ENCODE results near the gene CLDN4.

DNA sequence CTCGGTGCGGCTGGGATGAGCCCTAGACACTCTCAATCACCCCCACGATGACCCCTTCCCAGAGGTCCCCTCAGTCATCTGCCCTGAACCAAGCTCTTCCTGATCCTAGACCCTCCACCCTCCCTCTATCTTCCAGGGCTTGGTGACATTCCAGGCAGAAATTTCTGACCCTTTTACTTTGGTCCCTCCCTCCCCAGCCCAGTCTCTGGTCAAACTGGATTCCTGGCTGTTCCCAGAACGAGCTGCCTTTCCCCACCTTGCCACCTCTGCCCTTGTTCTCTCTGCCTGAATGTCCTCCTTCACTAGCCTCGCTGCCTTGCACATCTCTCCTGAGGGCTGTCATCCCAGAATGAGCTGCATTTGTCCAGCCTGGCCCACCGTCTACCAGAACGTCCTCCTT, 1.3 kb upstream of the CLDN4 start:
- TF ChIP-seq, protein P1, sequence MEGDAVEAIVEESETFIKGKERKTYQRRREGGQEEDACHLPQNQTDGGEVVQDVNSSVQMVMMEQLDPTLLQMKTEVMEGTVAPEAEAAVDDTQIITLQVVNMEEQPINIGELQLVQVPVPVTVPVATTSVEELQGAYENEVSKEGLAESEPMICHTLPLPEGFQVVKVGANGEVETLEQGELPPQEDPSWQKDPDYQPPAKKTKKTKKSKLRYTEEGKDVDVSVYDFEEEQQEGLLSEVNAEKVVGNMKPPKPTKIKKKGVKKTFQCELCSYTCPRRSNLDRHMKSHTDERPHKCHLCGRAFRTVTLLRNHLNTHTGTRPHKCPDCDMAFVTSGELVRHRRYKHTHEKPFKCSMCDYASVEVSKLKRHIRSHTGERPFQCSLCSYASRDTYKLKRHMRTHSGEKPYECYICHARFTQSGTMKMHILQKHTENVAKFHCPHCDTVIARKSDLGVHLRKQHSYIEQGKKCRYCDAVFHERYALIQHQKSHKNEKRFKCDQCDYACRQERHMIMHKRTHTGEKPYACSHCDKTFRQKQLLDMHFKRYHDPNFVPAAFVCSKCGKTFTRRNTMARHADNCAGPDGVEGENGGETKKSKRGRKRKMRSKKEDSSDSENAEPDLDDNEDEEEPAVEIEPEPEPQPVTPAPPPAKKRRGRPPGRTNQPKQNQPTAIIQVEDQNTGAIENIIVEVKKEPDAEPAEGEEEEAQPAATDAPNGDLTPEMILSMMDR (IDR thresholded peaks at IDR 0.05; ENCODE audit: borderline replicate concordance, extremely low read depth, low read length, poor library complexity, severe bottlenecking): no peak
- no peak for TF ChIP-seq EZH2 (IDR thresholded peaks at IDR 0.05; ENCODE audit: borderline replicate concordance, low read depth, low read length, severe bottlenecking)

Data from DND-41 (cell line).